Nephron (organoid): ENCODE results near the gene THSD8.

Experiments used
- H3K27ac Mint-ChIP-seq, 3 experiments: 2 replicates each; pipeline ENCODE4 v1.8.0; 2020; ENCODE audit warnings: mixed read lengths in 3 of 3, mild to moderate bottlenecking in 2 of 3, moderate library complexity in 1 of 3
- H3K27me3 Mint-ChIP-seq: 2 replicates; pipeline ENCODE4 v1.8.0; 2021; ENCODE audit warnings: low read depth, mild to moderate bottlenecking, moderate library complexity, mixed read lengths
- H3K36me3 Mint-ChIP-seq: 2 replicates; pipeline ENCODE4 v1.8.0; 2020; ENCODE audit warnings: low read depth, mixed read lengths
- H3K4me1 Mint-ChIP-seq: 2 replicates; pipeline ENCODE4 v1.8.0; 2020; ENCODE audit warnings: mixed read lengths
- H3K4me3 Mint-ChIP-seq, 3 experiments: 2 replicates each; pipeline ENCODE4 v1.8.0; 2020; ENCODE audit warnings: mild to moderate bottlenecking in 3 of 3, mixed read lengths in 3 of 3, moderate library complexity in 2 of 3
- H3K9me3 Mint-ChIP-seq: 2 replicates; pipeline ENCODE4 v1.8.0; 2020; ENCODE audit warnings: mixed read lengths
- TF ChIP-seq, protein P1 (sequence below), 3 experiments: fragments of 200-600 bp; sonication (generic); IDR thresholded peaks; one replicate each; pipeline ENCODE4 v1.5.0; 2021; ENCODE audit warnings: antibody characterized with exemption in 3 of 3; ENCODE audit not compliant: unreplicated experiment in 3 of 3

The THSD8 gene

DNA sequence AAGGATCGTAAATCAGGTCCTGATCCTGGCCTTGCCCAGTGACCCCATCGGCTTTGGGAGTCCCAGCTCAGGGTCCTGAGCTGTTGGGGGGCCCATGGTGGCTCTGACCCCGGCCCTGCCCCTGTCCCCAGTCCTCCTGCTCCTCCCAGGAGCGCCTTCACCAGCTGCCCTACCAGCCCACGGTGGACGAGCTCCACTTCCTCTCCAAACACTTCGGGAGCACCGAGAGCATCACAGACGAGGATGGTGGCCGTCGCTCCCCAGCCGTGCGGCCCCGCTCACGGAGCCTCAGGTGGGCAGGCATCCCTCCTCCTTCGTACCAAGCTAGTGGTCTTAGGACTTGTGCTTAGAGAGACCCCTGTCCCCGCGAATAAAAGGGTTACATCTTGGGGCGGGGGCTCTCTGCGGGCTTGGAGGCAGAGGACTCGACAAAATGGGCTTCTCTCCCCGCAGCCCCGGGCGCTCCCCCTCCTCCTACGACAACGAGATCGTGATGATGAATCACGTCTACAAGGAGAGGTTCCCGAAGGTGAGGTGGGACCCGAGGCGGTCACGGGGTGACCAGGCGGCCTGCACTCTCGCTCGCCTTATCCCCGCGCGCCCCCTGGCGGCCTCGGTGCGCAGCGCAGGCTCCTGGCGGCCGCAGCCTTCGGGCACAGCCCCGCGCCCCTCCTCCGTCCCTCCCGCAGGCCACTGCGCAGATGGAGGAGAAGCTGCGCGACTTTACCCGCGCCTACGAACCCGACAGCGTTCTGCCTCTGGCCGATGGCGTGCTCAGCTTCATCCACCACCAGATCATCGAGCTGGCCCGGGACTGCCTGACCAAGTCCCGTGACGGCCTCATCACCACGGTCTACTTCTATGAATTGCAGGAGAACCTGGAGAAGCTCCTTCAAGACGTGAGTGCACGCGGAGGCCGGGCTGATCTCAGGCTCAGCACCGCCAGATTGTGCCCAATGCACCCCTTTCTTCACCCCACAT, 45.6 kb downstream of the THSD8 start:
- no peaks in the 10 kb centered on the region for H3K9me3 Mint-ChIP-seq
- no peaks in the 10 kb centered on the region for H3K4me1 Mint-ChIP-seq
- TF ChIP-seq, protein P1, sequence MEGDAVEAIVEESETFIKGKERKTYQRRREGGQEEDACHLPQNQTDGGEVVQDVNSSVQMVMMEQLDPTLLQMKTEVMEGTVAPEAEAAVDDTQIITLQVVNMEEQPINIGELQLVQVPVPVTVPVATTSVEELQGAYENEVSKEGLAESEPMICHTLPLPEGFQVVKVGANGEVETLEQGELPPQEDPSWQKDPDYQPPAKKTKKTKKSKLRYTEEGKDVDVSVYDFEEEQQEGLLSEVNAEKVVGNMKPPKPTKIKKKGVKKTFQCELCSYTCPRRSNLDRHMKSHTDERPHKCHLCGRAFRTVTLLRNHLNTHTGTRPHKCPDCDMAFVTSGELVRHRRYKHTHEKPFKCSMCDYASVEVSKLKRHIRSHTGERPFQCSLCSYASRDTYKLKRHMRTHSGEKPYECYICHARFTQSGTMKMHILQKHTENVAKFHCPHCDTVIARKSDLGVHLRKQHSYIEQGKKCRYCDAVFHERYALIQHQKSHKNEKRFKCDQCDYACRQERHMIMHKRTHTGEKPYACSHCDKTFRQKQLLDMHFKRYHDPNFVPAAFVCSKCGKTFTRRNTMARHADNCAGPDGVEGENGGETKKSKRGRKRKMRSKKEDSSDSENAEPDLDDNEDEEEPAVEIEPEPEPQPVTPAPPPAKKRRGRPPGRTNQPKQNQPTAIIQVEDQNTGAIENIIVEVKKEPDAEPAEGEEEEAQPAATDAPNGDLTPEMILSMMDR (IDR thresholded peaks at IDR 0.05; ENCODE audit: unreplicated experiment in 3 of 3): peak; percentile 100
- peak overlapping the region in 2 of 3 experiments; percentile 51 to 69 for H3K4me3 Mint-ChIP-seq
- no peaks in the 10 kb centered on the region for H3K36me3 Mint-ChIP-seq
- no peak overlapping the region for H3K27ac Mint-ChIP-seq
- peaks cover 6% of the 10 kb centered on the region for H3K27me3 Mint-ChIP-seq
